Naive B cell (primary cell): ENCODE results near the gene LGALS7B. TPM values are rescaled to one million over a fixed set of nuclear protein-coding genes. Genes with fewer than 3 reads are reported as not detected.
"Not testable (repeated sequence)": the region's sequence is repeated elsewhere in the genome, so short reads cannot be mapped to it uniquely, and the experiment has no call there.

Source experiments
- ATAC-seq, 2 donors: fragments of 150-1000 bp; cut with Tn5 transposase; 2 replicates each; pipeline ENCODE4 v1.10.0; 2021; ENCODE audit warnings: low read depth in 2 of 2, mild to moderate bottlenecking in 2 of 2, moderate library complexity in 2 of 2
- DNase-seq: peaks from one replicate; pipeline ENCODE4 v3.0.0; 2022
- H3K27ac Mint-ChIP-seq, 6 donors: one replicate each; pipeline ENCODE4 v1.8.0; 2020 to 2022; ENCODE audit warnings: mild to moderate bottlenecking in 6 of 6, mixed read lengths in 6 of 6, moderate library complexity in 5 of 6, inconsistent platforms in 2 of 6
- H3K27me3 Mint-ChIP-seq, 3 donors: one replicate each; pipeline ENCODE4 v1.8.0; 2021 to 2022; ENCODE audit warnings: mixed read lengths in 3 of 3, mild to moderate bottlenecking in 1 of 3
- H3K36me3 Mint-ChIP-seq, 2 donors: one replicate each; pipeline ENCODE4 v1.8.0; 2020 to 2022; ENCODE audit warnings: mixed read lengths in 2 of 2, inconsistent platforms in 1 of 2, mild to moderate bottlenecking in 1 of 2
- H3K4me1 Mint-ChIP-seq, 3 donors: one replicate each; pipeline ENCODE4 v1.8.0; 2020 to 2022; ENCODE audit warnings: mixed read lengths in 3 of 3, inconsistent platforms in 1 of 3, mild to moderate bottlenecking in 1 of 3, moderate library complexity in 1 of 3
- H3K4me3 Mint-ChIP-seq, 8 donors: one replicate each; pipeline ENCODE4 v1.8.0; 2020 to 2022; ENCODE audit warnings: mild to moderate bottlenecking in 8 of 8, mixed read lengths in 8 of 8, moderate library complexity in 8 of 8, inconsistent platforms in 2 of 8
- H3K9me3 Mint-ChIP-seq, 7 donors: one replicate each; pipeline ENCODE4 v1.8.0; 2020 to 2022; ENCODE audit warnings: mixed read lengths in 7 of 7, mild to moderate bottlenecking in 5 of 7, inconsistent platforms in 2 of 7, moderate library complexity in 1 of 7
- polyA plus RNA-seq, 6 donors: library from polyadenylated mRNA; unstranded; fragments of 300-500 nt; fragmentation: Illumina TruSeq; gene quantifications; one replicate each; pipeline ENCODE4 v1.2.3, GENCODE V29; 2021; ENCODE audit warnings: low read depth in 6 of 6

LGALS7B gene
- polyA plus RNA-seq, 6 donors from 2014 or later = 6.0 TPM; not detected in 5

DNA sequence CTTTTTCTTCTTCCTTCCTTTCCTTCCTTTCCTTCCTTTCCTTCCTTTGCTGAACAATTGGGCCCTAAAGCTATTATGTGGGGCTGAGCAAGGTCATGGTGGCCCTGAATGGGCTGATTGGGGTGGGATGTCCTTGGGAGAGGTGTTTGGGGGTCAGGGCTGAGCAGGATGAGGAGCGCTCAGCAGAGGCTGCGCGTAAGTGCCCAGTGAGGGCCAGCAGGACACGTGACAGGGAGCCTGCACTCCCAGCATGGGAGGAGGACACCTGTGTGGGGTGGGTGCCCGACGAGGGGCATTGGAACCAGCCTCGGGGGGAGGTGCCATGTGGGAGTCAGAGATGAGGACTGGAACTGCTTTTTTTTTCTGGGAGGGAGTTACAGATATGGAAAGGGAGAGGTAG is 10.3 kb upstream of the LGALS7B start:
- Mint-ChIP-seq H3K4me3 (no peak overlapping the region), H3K9me3 (no peaks in the 10 kb centered on the region), H3K4me1 (no peaks in the 10 kb centered on the region), H3K27me3 (peaks cover 0 to 8% (median 6%) of the 10 kb centered on the region in 3 donors), H3K27ac (no peak overlapping the region), H3K36me3 (no peaks in the 10 kb centered on the region)
- no peak for DNase-seq
- no peak for ATAC-seq

GRCh38 chr19:38780443-38780842 is 8.6 kb upstream of the LGALS7B start:
- H3K27ac Mint-ChIP-seq = no peak overlapping the region

DNA sequence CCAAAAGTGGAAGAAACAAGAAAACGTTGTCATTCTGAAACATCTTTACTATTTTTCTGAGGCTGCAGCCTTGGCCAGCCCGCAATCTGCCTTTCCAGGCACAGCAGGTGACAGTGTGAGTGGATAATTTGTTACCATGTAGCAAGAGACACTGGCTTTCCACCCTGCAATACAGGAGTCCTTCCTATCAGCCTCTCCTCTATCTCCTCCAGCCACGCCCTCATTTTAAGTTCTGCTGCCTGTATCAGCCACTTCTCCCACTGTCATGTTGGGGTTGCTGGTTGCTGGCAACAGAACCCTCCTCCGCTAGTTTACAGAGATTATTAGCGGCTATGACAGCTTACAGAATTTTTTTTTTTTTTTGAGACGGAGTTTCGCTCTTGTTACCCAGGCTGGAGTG is 7.9 kb upstream of the LGALS7B start:
- no peak overlapping the region for H3K4me3 Mint-ChIP-seq
- no peaks in the 10 kb centered on the region for H3K36me3 Mint-ChIP-seq
- H3K27ac Mint-ChIP-seq = peak overlapping the region in 1 of 6 donors; percentile 42
- H3K4me1 Mint-ChIP-seq = no peaks in the 10 kb centered on the region
- no peak for DNase-seq
- peaks cover 0 to 8% (median 6%) of the 10 kb centered on the region in 3 donors for H3K27me3 Mint-ChIP-seq
- ATAC-seq = no peak
- no peaks in the 10 kb centered on the region for H3K9me3 Mint-ChIP-seq

More at GRCh38 chr19:38780443-38780842, 8.6 kb upstream of the LGALS7B start:
- no peaks in the 10 kb centered on the region for H3K36me3 Mint-ChIP-seq
- no peak overlapping the region for H3K4me3 Mint-ChIP-seq
- no peaks in the 10 kb centered on the region for H3K4me1 Mint-ChIP-seq
- no peaks in the 10 kb centered on the region for H3K9me3 Mint-ChIP-seq
- DNase-seq = no peak
- H3K27me3 Mint-ChIP-seq = peaks cover 0 to 8% (median 6%) of the 10 kb centered on the region in 3 donors
- no peak for ATAC-seq

DNA sequence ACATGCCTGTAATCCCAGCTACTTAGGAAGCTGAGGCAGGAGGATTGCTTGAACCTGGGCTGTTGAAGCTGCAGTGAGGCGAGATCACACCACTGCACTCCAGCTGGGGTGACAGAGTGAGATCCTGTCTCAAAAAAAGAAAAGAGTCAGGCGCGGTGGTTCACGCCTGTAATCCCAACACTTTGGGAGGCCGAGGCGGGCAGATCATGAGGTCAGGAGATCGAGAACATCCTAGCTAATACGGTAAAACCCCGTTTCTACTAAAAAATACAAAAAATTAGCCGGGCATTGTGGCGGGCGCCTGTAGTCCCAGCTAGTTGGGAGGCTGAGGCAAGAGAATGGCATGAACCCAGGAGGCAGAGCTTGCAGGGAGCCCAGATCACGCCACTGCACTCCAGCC is 6.8 kb upstream of the LGALS7B start:
- not testable (repeated sequence) for H3K4me1 Mint-ChIP-seq, H3K4me3 Mint-ChIP-seq, H3K27me3 Mint-ChIP-seq, DNase-seq, ATAC-seq, H3K36me3 Mint-ChIP-seq, H3K9me3 Mint-ChIP-seq
- H3K27ac Mint-ChIP-seq = peak overlapping the region in 1 of 6 donors; percentile 72

DNA sequence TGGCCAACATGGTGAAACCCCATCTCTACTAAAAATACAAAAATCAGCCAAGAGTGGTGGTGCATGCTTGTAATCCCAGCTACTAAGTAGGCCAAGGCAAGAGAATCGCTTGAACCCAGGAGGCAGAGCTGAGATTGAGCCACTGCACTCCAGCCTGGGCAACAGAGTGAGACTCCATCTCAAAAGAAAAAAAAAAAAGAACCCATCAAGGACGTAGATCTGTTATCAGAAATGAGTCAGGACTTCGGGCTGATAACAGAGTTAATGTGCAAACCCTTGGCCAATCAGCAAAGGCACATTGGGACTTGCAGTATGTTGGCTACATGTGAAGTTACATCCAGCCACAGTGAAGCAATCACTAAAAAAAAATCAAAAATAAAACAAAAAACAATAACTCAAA is 4.8 kb upstream of the LGALS7B start:
- Mint-ChIP-seq H3K36me3 (no peaks in the 10 kb centered on the region), H3K27ac (no peak overlapping the region), H3K4me3 (no peak overlapping the region), H3K9me3 (no peaks in the 10 kb centered on the region), H3K4me1 (peaks cover 0 to 2% (median 0%) of the 10 kb centered on the region in 3 donors), H3K27me3 (peaks cover 0 to under 1% (median 0%) of the 10 kb centered on the region in 3 donors)
- no peak for ATAC-seq
- no peak for DNase-seq

DNA sequence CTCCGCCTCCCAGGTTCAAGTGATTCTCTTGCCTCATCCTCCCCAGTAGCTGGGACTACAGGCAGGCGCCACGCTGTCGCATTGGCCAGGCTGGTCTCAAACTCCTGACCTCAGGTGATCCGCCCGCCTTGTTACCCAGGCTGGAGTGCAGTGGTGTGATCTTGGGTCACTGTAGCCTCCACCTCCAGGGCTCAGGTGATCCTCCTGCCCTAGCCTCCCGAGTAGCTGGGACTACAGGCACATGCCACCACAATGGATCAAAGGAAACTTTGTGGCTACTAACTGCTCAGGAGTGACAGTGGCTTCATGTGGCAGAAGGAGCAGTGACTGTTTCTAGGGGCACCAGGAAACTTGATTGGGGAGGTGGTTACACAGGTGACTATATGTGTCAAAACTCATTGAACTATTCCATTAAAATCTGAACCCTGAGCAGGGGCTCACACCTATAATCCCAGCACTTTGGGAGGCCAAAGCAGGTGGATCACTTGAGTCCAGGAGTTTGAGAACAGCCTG is 3.8 kb upstream of the LGALS7B start:
- no peak overlapping the region for H3K4me3 Mint-ChIP-seq
- DNase-seq (no peak), ATAC-seq (no peak)
- H3K4me1 Mint-ChIP-seq = peaks cover 0 to 2% (median 0%) of the 10 kb centered on the region in 3 donors
- H3K36me3 Mint-ChIP-seq = no peaks in the 10 kb centered on the region
- no peaks in the 10 kb centered on the region for H3K27me3 Mint-ChIP-seq
- no peaks in the 10 kb centered on the region for H3K9me3 Mint-ChIP-seq
- H3K27ac Mint-ChIP-seq = no peak overlapping the region

DNA sequence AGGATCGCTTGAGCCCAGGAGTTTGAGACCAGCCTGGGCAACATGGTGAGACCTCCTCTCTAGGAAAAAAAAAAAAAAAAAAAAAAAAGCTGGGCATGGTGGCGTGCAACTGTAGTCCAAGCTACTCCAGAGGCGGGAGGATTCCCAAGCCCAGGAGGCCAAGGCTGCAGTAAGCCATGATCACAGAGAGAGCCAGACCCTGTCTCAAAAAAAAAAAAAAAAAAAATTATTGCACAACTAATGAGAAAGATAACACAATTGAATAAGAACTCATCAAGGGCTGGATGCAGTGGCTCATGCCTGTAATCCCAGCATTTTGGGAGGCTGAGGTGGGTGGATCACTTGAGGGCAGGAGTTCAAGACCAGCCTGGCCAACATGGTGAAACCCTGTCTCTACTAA is 2.9 kb upstream of the LGALS7B start:
- not testable (repeated sequence) for ATAC-seq, H3K4me1 Mint-ChIP-seq, H3K9me3 Mint-ChIP-seq, H3K36me3 Mint-ChIP-seq, H3K27me3 Mint-ChIP-seq, H3K27ac Mint-ChIP-seq, DNase-seq, H3K4me3 Mint-ChIP-seq

DNA sequence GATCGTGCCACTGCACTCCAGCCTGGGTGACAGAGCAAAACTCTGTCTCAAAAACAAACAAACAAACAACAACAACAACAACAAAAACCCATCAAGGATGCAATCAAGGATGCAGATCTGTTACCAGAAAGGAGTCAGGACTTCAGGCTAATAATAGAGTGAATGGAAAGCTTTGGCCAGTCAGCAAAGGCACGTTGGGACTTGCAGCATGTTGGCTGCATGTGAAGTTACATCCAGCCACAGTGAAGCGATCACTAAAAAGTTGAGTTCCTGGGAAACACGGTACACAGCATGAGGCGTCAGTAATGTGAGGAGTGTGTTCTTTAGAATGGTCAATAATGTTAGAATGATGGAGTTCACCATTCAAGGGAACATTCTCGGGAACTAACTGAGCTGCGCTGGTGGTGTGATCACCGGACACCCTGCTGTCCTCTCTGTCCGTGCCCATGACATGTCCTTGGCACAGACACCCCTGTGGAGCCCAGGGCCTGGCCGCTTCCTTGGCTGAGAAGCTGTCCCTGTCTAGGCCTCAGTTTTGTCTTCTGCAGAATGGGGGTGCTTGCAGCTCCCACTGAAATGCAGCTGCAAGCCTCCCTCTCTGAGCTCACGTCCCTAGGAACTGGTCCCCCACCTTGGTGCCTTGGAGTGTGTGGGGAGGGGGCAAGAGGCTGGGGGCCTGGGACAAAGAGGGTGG is 2.3 kb upstream of the LGALS7B start:
- H3K27me3 Mint-ChIP-seq = no peaks in the 10 kb centered on the region
- H3K9me3 Mint-ChIP-seq = no peaks in the 10 kb centered on the region
- H3K27ac Mint-ChIP-seq = peak overlapping the region in 2 of 6 donors; percentile 10 to 60
- ATAC-seq (no peak), DNase-seq (no peak)
- H3K4me3 Mint-ChIP-seq = no peak overlapping the region
- H3K36me3 Mint-ChIP-seq = no peaks in the 10 kb centered on the region
- H3K4me1 Mint-ChIP-seq = peaks cover 0 to 2% (median 0%) of the 10 kb centered on the region in 3 donors

GRCh38 chr19:38790507-38791403 is 1.8 kb downstream of the LGALS7B start:
- ATAC-seq, H3K4me1 Mint-ChIP-seq, H3K36me3 Mint-ChIP-seq, H3K9me3 Mint-ChIP-seq, H3K27ac Mint-ChIP-seq, H3K4me3 Mint-ChIP-seq, H3K27me3 Mint-ChIP-seq, DNase-seq: not testable (repeated sequence)

GRCh38 chr19:38791451-38792064 is 2.6 kb downstream of the LGALS7B start:
- peak; percentile 83 to 84 for ATAC-seq
- not testable (repeated sequence) for H3K4me1 Mint-ChIP-seq, H3K27ac Mint-ChIP-seq, H3K9me3 Mint-ChIP-seq, H3K4me3 Mint-ChIP-seq, DNase-seq, H3K36me3 Mint-ChIP-seq, H3K27me3 Mint-ChIP-seq

DNA sequence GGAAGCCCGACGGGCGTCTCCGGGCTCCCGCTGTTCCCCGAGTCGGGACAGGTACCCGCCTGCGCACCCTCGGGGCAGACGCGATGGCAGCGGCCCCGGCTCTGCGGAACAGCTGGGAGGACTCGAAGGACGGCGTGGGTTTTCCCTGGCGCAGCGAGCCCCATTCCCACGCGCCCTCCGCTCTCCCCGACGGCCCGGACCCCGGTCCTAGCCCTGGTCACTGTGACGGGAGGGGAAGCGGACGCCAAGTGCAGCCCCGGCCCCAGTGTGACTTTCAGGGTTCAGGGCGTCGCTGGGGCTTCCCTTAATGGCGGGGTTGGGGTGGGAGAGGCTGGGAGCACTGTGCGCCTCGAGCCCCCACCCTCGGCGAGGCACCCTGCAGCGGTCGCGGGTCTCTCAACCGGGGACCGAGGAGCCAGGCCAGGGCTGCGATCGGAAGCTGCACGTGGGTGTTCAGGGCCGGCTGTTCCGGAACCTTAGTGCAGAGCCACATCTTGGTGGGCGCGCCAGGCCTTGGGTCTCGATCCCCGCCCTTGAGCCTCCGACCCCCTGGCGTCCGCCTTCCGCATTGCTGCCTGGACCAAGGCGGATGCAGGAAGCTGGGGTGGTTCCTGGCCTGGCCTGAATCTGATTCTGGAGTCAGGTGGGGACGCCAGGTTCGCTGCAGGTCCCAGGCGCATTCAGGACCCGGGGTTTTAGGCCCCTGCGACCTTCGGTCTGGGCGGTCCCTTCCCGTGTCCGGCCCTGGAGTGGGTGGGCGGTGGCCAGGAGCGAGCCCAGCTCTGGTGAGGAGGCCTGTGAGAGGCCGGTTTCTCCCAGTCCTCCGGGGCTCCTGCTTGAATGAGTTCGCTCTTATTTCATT is 3.5 kb downstream of the LGALS7B start:
- peak; percentile 37 for DNase-seq
- peak overlapping the region in 4 of 6 donors; percentile 9 to 76 (median 29) for H3K27ac Mint-ChIP-seq
- no peaks in the 10 kb centered on the region for H3K27me3 Mint-ChIP-seq
- no peaks in the 10 kb centered on the region for H3K9me3 Mint-ChIP-seq
- H3K4me3 Mint-ChIP-seq = peak overlapping the region; percentile 71 to 83 (median 76)
- H3K4me1 Mint-ChIP-seq = peaks cover 0 to 9% (median 7%) of the 10 kb centered on the region in 3 donors
- ATAC-seq = peak; percentile 65 to 68
- no peaks in the 10 kb centered on the region for H3K36me3 Mint-ChIP-seq

- H3K4me3 Mint-ChIP-seq = peak overlapping the region; percentile 25 to 83 (median 76)
- no peaks in the 10 kb centered on the region for H3K36me3 Mint-ChIP-seq
- H3K27ac Mint-ChIP-seq = peak overlapping the region in 2 of 6 donors; percentile 20 to 26
- peaks cover 0 to 9% (median 7%) of the 10 kb centered on the region in 3 donors for H3K4me1 Mint-ChIP-seq
- no peaks in the 10 kb centered on the region for H3K9me3 Mint-ChIP-seq
- ATAC-seq (no peak), DNase-seq (no peak)
- H3K27me3 Mint-ChIP-seq = no peaks in the 10 kb centered on the region
Observed at GRCh38 chr19:38793177-38793576, 4.2 kb downstream of the LGALS7B start.

GRCh38 chr19:38793671-38794070 is 4.7 kb downstream of the LGALS7B start:
- Mint-ChIP-seq H3K27ac (no peak overlapping the region), H3K4me3 (peak overlapping the region in 5 of 8 donors; percentile 25 to 83 (median 77)), H3K27me3 (no peaks in the 10 kb centered on the region), H3K4me1 (peaks cover 0 to 7% (median 7%) of the 10 kb centered on the region in 3 donors), H3K9me3 (no peaks in the 10 kb centered on the region), H3K36me3 (no peaks in the 10 kb centered on the region)
- ATAC-seq = no peak
- DNase-seq = no peak
